MCF 10A (cell line): Measurements from ENCODE around the gene MBD6. TPM values are rescaled to one million over a fixed set of nuclear protein-coding genes. Genes with fewer than 3 reads are reported as not detected.
A peak's percentile ranks its signal among the peaks of the same experiment; 100 is the strongest.

Experiments used
- BruUV-seq: library from RNA; stranded (reverse); fragments of 400-500 nt; replicated peaks from 2 replicates; lab custom pipeline; 2021; lab: Mats Ljungman, UMichigan
- CTCF ChIA-PET: fragments of 300-600 bp; sonication (Branson Sonifier 250); formaldehyde crosslinking; extraction: SDS; loops from one replicate; lab custom pipeline; 2021; ENCODE audit warnings: antibody characterized with exemption, inconsistent platforms; lab: Yijun Ruan, JAX
- POLR2A ChIA-PET: fragments of 300-600, 350-650 bp; sonication (Branson Sonifier 250); formaldehyde crosslinking; extraction: SDS; loops from one replicate; lab custom pipeline; 2020; ENCODE audit warnings: antibody characterized with exemption, inconsistent platforms; lab: Yijun Ruan, JAX
- DNase-seq: peaks from one replicate; pipeline ENCODE4 v3.0.0-alpha.2; 2018; ENCODE audit not compliant: unreplicated experiment
- H3K27ac Mint-ChIP-seq: one replicate; pipeline ENCODE4 v1.8.0; 2022; ENCODE audit warnings: mild to moderate bottlenecking, low read depth, mixed read lengths; ENCODE audit not compliant: unreplicated experiment
- H3K27me3 Mint-ChIP-seq: one replicate; pipeline ENCODE4 v1.8.0; 2022; ENCODE audit warnings: mixed read lengths; ENCODE audit not compliant: insufficient read depth, unreplicated experiment
- H3K36me3 Mint-ChIP-seq: one replicate; pipeline ENCODE4 v1.8.0; 2022; ENCODE audit warnings: mild to moderate bottlenecking, moderate library complexity, mixed read lengths; ENCODE audit not compliant: insufficient read depth, unreplicated experiment
- H3K4me1 Mint-ChIP-seq: one replicate; pipeline ENCODE4 v1.8.0; 2022; ENCODE audit warnings: mixed read lengths; ENCODE audit not compliant: insufficient read depth, unreplicated experiment
- H3K4me3 Mint-ChIP-seq: one replicate; pipeline ENCODE4 v1.8.0; 2022; ENCODE audit warnings: mild to moderate bottlenecking, moderate library complexity, mixed read lengths; ENCODE audit not compliant: unreplicated experiment
- H3K9me3 Mint-ChIP-seq: one replicate; pipeline ENCODE4 v1.8.0; 2022; ENCODE audit warnings: mixed read lengths; ENCODE audit not compliant: unreplicated experiment
- intact Hi-C: fragments of 100-400 bp; cut with micrococcal nuclease; formaldehyde crosslinking; loops from 2 replicates; pipeline ENCODE4 v1.14.1; 2022
- total RNA-seq: library from RNA; stranded (reverse); gene quantifications from 2 replicates; pipeline ENCODE4 v1.2.3, GENCODE V29; 2022
- TF ChIP-seq, protein P1 (sequence below): fragments of 200-600 bp; IDR thresholded peaks from one replicate; pipeline ENCODE4 v1.8.0; 2022; ENCODE audit warnings: antibody characterized with exemption, mild to moderate bottlenecking; ENCODE audit not compliant: unreplicated experiment

The MBD6 gene
- total RNA-seq, 1 experiment from 2014 or later, result 96.5 TPM

DNA sequence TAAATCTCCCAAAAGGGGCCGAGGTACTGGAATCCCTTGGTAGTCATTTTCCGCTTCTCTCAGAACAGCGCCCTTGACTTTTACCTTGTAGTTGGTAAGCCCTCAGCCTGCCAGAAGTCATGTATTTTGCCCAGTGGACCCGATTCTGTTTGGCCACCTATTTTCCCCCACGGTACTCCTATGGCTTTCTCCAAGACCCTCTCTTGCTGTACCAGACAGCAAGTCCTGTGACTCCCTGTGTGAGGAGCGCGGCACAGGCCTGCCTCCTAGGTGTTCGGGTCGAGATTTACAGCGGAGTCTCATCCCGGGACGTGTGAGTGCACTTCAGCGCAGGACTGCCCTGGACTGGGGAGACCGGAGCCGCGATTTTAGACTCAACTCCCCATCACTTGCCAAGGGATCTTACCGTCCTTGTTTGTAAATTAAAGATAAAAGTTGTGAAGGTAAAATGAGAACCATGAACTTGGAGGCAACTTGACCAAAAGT is 1.1 kb upstream of the MBD6 start:
- TF ChIP-seq, protein P1, sequence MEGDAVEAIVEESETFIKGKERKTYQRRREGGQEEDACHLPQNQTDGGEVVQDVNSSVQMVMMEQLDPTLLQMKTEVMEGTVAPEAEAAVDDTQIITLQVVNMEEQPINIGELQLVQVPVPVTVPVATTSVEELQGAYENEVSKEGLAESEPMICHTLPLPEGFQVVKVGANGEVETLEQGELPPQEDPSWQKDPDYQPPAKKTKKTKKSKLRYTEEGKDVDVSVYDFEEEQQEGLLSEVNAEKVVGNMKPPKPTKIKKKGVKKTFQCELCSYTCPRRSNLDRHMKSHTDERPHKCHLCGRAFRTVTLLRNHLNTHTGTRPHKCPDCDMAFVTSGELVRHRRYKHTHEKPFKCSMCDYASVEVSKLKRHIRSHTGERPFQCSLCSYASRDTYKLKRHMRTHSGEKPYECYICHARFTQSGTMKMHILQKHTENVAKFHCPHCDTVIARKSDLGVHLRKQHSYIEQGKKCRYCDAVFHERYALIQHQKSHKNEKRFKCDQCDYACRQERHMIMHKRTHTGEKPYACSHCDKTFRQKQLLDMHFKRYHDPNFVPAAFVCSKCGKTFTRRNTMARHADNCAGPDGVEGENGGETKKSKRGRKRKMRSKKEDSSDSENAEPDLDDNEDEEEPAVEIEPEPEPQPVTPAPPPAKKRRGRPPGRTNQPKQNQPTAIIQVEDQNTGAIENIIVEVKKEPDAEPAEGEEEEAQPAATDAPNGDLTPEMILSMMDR, result no peak
- Mint-ChIP-seq H3K36me3 (peaks cover 76% of the 10 kb centered on the region), H3K4me1 (peaks cover 43% of the 10 kb centered on the region), H3K27ac (peak overlapping the region; percentile 98), H3K9me3 (no peaks in the 10 kb centered on the region), H3K4me3 (peak overlapping the region; percentile 90), H3K27me3 (no peaks in the 10 kb centered on the region)
- intact Hi-C loops, result loop anchor here (1.0 kb wide), 1 partner anchor 26 kb away; the partner anchor contains the start of gene DCTN2
- no TSS peak for BruUV-seq
- DNase-seq, result no peak
- ChIA-PET CTCF (no interaction called here), POLR2A (interaction anchor here (0.6 to 3.8 kb wide), 4 partner anchors 11 to 1265 kb away, joined by 3 to 43 read pairs (median 20); partner anchors contain the start of gene DCTN2)

DNA sequence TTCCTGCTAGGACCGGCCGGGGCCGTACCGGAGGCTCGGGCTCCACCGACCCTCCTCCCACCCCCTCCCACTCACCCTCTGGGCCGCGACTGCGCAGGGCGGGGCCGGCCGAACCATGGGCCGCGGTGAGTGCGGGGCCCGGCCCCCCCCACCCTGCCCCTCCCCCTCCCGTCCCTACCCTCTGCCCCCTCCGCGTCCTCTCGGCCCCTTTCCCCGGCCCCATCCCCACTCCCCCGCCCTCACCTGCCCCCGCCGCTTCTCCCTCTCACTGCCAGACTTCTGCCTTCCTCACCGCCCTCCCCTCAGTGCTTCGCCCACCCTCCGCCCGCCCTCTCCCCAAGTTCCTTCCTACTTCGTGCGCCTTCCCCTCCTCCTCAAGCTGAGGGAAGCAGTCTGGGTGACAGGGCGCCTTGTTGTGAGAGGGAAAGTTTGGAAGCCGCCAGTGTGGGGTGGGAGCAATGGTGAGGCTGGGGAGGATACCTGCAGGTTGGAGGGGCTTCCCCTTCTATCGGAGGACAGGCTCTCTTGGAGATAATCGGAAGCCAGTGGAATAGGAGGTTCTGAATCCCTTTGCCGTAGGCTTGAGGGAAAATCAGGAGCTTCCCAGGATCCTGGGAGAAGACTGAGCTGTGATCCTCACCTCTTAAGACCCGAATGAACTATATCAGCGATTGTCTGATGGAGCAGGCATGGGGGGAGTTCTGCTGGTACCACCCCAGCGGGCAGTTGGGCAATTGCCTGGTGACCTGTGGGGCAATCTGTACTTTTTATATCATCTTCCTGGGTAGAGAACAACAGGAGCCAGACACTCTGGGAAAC is 472 bp downstream of the MBD6 start:
- POLR2A ChIA-PET, result interaction anchor here (0.7 to 3.0 kb wide), 14 partner anchors 8 to 412 kb away, joined by 3 to 34 read pairs (median 4); partner anchors contain the start of genes CYP27B1, DCTN2, MARS1 and OS9

DNA sequence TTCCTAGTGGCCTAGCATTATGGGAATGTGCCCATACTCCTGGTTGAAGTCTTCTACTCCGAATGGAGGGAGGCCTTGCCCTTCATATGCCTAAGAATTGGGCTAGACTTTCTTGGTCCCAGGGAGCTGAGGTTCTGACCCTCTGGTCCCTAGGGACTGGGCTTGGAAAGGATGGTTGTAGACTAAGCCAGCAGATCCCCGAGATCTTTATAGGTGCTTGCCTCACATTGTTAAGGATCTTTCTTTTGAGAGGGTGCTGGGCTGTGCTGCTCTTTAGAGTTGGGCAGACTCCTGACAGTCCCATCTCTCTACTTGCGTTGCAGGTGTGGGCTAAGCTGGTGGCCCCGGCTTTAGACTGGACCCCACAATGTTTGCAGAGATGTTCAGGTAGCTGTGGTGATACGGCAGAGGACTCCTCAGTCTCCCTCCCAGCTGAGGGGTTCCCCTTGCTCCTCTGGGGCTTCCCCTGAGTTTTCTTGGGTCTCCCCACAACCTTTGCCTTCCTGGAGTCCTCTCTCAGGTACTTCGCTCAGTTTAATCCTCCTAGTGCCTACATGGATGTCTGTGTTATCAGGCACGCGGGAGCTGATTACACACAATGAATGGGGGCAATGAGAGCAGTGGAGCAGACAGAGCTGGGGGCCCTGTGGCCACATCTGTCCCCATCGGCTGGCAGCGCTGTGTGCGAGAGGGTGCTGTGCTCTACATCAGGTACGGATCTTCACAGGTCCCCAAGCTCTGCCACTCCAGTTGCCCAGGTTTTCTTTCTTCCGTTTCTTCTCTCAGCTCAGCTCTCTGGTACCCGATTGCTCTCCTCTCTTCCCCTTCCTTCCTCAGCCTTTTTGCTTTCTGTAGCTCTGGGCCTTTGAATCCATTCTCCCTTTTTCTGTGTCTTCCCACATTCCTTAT is 1.3 kb downstream of the MBD6 start:
- Mint-ChIP-seq H3K36me3 (peaks cover 72% of the 10 kb centered on the region), H3K27me3 (no peaks in the 10 kb centered on the region), H3K27ac (peak overlapping the region; percentile 10), H3K4me3 (peak overlapping the region; percentile 90), H3K4me1 (peaks cover 21% of the 10 kb centered on the region), H3K9me3 (no peaks in the 10 kb centered on the region)
- BruUV-seq, result no TSS peak
- TF ChIP-seq, protein P1, result no peak
- ChIA-PET CTCF (interaction anchor here (0.5 to 1.5 kb wide), 8 partner anchors 8 to 203 kb away, joined by 3 to 6 read pairs (median 4); no protein-coding TSS in a partner anchor), POLR2A (interaction anchor here (0.7 to 3.0 kb wide), 15 partner anchors 8 to 413 kb away, joined by 3 to 34 read pairs (median 5); partner anchors contain the start of genes CYP27B1, DCTN2, MARS1 and OS9)
- intact Hi-C loops, result no loop called here
- no peak for DNase-seq

More for the DNA sequence above, 472 bp downstream of the MBD6 start:
- peak overlapping the region; percentile 10 for H3K27ac Mint-ChIP-seq
- peaks cover 29% of the 10 kb centered on the region for H3K4me1 Mint-ChIP-seq
- peaks cover 73% of the 10 kb centered on the region for H3K36me3 Mint-ChIP-seq
- TSS peak; percentile 14 for BruUV-seq
- H3K4me3 Mint-ChIP-seq, result peak overlapping the region; percentile 90
- no peaks in the 10 kb centered on the region for H3K9me3 Mint-ChIP-seq
- TF ChIP-seq, protein P1, result no peak
- intact Hi-C loops, result loop anchor here (1.0 kb wide), 1 partner anchor 24 kb away; the partner anchor contains the start of gene DCTN2
- no peaks in the 10 kb centered on the region for H3K27me3 Mint-ChIP-seq
- CTCF ChIA-PET, result interaction anchor here (0.5 to 1.5 kb wide), 4 partner anchors 9 to 47 kb away, joined by 3 to 6 read pairs (median 4); no protein-coding TSS in a partner anchor
- DNase-seq, result peak; percentile 34
